ENCODE data around the gene PKDREJ. TPM values are rescaled to one million over a fixed set of nuclear protein-coding genes. Genes with fewer than 3 reads are reported as not detected.
A peak's percentile ranks its signal among the peaks of the same experiment; 100 is the strongest.

PKDREJ gene
- total and polyA plus RNA-seq, 12 donors: 0.01 to 0.23 (median 0.10) TPM; not detected in 1

DNA sequence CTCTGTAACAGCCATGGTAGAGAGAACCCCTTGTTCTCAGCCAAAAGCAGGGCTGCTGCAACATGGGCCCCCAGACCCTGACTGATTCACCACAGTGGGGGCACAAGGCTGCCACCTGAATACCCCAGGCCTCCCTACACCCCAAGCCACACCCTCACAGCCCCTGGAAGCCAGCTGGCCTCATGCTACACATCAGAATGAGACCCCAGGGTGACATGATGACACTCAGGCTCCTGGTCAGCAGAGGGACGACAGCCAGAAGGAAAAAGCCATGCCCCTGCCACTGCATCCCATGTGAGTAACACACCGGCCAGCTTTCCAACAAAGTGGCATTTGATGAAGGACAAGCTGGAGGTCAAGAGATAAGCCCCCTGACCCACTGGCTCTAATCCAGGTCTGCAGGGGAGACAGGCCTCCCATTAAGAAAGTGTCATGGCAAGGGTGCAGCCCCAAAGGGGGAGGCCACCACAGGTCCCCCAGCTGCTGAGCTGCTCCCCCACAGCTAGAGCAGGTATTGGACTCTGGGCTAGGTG lies 15.6 kb downstream of the PKDREJ start:
- 68 to 74% methylated on average over 2 of the region's 2 CpGs for WGBS, 2 donors
- peaks cover 0 to 36% (median 0%) of the 10 kb centered on the region in 9 donors for H3K36me3 ChIP-seq
- no peak overlapping the region for H3K4me3 ChIP-seq
- ATAC-seq: no peak
- no peaks in the 10 kb centered on the region for H3K9me3 ChIP-seq
- intact Hi-C loops (cut with DNase I): loop anchor here in 5 of 10 donors (5.0 to 10.0 kb wide), 5 partner anchors 50 to 253 kb away; partner anchors contain the start of genes PPARA (in 2 of the 5) and GTSE1 (in 1 of the 5)
- DNase-seq: no peak
- H3K27me3 ChIP-seq: no peaks in the 10 kb centered on the region
- no peak for TF ChIP-seq CTCF (IDR thresholded peaks at IDR 0.05)
- peak overlapping the region in 7 of 10 donors; percentile 2 to 86 (median 83) for H3K27ac ChIP-seq
- H3K4me1 ChIP-seq: peaks cover 15 to 73% (median 49%) of the 10 kb centered on the region in 9 donors

DNA sequence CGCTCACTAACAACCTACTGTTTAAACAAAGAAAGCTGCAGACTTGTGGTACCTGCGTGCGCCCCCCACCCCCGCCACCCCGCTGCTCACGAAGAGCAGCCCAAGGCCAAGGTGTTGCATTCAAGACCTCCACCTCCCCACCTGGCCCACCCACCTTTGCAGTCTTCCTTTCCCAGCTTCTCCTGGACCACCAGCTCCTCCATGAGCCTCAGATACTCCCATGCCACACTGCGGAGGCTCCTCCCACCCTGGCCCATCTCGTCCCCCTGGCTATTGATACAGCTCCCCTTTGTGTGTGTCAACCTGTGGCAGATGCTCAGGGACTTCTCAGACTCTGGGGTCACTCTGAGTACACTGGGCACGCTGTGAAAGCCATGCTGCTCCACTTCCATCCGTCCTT lies 17.0 kb downstream of the PKDREJ start:
- 94 to 95% methylated on average over 10 of the region's 10 CpGs for WGBS, 2 donors

DNA sequence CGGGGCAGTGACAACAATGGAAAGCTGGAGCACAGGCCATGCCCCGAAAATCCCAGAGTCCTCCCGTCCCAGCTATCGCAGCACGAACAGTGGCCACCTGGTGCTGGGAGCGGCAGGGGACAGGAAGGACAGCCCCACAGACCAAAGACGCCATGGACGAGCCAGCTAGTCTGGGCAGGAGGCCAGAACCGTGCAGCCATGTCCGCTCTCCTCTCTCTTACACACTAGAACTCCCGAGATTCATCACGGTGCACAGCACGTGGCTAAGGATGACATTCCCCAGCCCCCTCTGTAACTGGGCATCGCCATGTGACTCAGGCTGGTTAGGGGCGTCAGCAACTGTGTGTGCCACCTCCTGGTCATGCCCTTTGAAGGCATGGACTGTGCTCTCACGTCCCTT lies 17.6 kb downstream of the PKDREJ start:
- Histone ChIP-seq H3K36me3 (peaks cover 0 to 36% (median 0%) of the 10 kb centered on the region in 9 donors), H3K4me3 (peak overlapping the region in 1 of 10 donors; percentile 7), H3K27ac (peak overlapping the region; percentile 53 to 86 (median 82)), H3K9me3 (no peaks in the 10 kb centered on the region), H3K27me3 (no peaks in the 10 kb centered on the region), H3K4me1 (peaks cover 15 to 79% (median 56%) of the 10 kb centered on the region in 9 donors)
- ATAC-seq (peak; percentile 32 to 76 (median 70)), DNase-seq (peak; percentile 71 to 85)
- WGBS, 2 donors: 11 to 22% methylated on average over 16 of the region's 16 CpGs
- intact Hi-C loops (cut with DNase I): loop anchor here in 5 of 10 donors (5.0 to 10.0 kb wide), 5 partner anchors 52 to 251 kb away; partner anchors contain the start of genes PPARA (in 2 of the 5) and GTSE1 (in 1 of the 5)
- peak in 1 of 9 donors; percentile 6 for TF ChIP-seq CTCF (IDR thresholded peaks at IDR 0.05)

More for the DNA sequence above, 17.0 kb downstream of the PKDREJ start:
- TF ChIP-seq CTCF (IDR thresholded peaks at IDR 0.05): no peak
- intact Hi-C loops (cut with DNase I): loop anchor here in 5 of 10 donors (5.0 to 10.0 kb wide), 5 partner anchors 51 to 251 kb away; partner anchors contain the start of genes PPARA (in 2 of the 5) and GTSE1 (in 1 of the 5)
- DNase-seq (no peak), ATAC-seq (no peak)
- peak overlapping the region in 1 of 10 donors; percentile 7 for H3K4me3 ChIP-seq
- H3K27me3 ChIP-seq: no peaks in the 10 kb centered on the region
- no peaks in the 10 kb centered on the region for H3K9me3 ChIP-seq
- peak overlapping the region in 9 of 10 donors; percentile 68 to 86 (median 83) for H3K27ac ChIP-seq
- H3K4me1 ChIP-seq: peaks cover 15 to 79% (median 56%) of the 10 kb centered on the region in 9 donors
- peaks cover 0 to 36% (median 0%) of the 10 kb centered on the region in 9 donors for H3K36me3 ChIP-seq

DNA sequence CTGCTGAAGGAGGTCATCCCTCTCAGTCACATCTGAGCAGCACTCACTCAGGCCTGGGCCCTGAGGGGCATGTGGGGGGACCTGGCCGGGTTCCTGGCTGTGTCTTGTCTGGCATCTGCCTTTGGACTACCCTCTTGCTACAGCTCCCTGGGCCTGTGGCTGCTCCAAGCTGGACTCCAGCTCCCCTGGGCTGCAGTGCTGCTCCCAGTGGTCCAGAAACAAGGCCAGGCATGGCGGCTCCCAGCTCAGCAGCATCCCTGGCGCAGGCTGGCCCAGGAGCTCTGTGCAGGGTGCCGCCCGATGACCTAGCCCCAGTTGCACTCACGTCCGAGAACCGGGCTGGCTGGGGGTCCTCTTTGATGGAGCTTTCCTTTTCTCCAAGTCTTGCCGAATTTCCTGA lies 18.4 kb downstream of the PKDREJ start:
- no peak for TF ChIP-seq CTCF (IDR thresholded peaks at IDR 0.05)
- WGBS, 2 donors: 73 to 84% methylated on average over 9 of the region's 9 CpGs
- H3K9me3 ChIP-seq: no peaks in the 10 kb centered on the region
- intact Hi-C loops (cut with DNase I): loop anchor here in 5 of 10 donors (5.0 to 10.0 kb wide), 5 partner anchors 53 to 250 kb away; partner anchors contain the start of genes PPARA (in 2 of the 5) and GTSE1 (in 1 of the 5)
- H3K36me3 ChIP-seq: peaks cover 0 to 41% (median 0%) of the 10 kb centered on the region in 9 donors
- peak overlapping the region; percentile 53 to 86 (median 82) for H3K27ac ChIP-seq
- H3K4me1 ChIP-seq: peaks cover 15 to 85% (median 60%) of the 10 kb centered on the region in 9 donors
- H3K27me3 ChIP-seq: no peaks in the 10 kb centered on the region
- peak in 2 of 8 donors; percentile 3 to 11 for ATAC-seq
- no peak for DNase-seq
- H3K4me3 ChIP-seq: peak overlapping the region in 1 of 10 donors; percentile 7

All from heart right ventricle (tissue), 16 donors.